NCI-H82 (cell line): ENCODE data around the gene CDK14.
"Not testable (repeated sequence)": the region's sequence is repeated elsewhere in the genome, so short reads cannot be mapped to it uniquely, and the experiment has no call there.

Experiments used
- DNase-seq: peaks from one replicate; lab custom pipeline; 2025; lab: John Stamatoyannopoulos, UW

The CDK14 gene

DNA sequence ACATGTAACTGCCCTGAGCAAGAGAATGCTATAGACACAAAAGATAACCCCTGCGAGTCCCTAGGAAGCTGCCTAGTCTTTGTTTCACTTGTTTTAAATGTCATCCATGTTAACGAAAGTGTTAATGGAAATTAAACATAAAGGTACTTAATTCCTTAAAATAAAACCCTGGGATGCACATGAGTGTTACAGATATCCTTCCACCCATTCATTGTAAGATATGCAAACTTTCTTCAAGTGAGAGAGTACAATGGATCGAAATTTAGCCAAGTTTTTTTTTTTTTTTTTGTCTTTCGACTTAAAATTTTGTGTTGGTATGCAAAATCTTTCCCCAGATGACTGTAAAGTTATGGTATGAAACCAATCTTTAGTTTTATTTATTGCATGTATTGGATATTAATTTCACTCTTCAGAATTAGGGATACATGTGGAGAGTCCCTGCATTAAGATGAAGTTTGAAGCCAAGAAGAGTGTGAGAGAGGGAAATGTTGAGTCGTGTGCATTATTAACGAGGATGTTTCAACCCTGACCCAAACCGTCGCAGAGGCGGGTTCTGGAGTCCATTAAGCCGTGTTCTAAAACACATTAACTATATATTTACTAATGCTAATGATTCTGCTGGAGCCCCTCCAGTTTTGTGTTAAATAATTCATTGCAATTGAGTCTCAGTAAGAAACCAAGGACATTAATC, 1.6 kb downstream of the CDK14 start:
- DNase-seq: peak; percentile 78

DNA sequence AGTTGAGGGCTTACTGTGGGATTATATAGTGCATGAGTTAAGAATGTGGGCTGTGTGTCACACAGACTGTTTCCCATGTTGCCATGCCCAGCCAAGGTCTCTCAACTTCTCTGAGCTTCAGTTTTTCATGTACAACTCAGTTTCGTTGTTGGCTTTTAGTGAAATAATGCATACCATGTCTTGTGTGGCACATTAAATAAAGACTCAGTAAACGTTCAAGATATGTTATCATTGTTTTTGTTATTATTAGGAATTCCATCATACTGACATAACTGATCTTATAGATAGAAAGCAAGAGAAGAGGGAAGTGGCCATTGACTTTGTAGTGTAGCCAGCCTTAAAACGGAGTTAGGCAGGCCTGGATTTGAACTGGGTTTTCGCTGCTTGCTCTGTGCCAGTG, 2.9 kb downstream of the CDK14 start:
- DNase-seq: peak; percentile 20

DNA sequence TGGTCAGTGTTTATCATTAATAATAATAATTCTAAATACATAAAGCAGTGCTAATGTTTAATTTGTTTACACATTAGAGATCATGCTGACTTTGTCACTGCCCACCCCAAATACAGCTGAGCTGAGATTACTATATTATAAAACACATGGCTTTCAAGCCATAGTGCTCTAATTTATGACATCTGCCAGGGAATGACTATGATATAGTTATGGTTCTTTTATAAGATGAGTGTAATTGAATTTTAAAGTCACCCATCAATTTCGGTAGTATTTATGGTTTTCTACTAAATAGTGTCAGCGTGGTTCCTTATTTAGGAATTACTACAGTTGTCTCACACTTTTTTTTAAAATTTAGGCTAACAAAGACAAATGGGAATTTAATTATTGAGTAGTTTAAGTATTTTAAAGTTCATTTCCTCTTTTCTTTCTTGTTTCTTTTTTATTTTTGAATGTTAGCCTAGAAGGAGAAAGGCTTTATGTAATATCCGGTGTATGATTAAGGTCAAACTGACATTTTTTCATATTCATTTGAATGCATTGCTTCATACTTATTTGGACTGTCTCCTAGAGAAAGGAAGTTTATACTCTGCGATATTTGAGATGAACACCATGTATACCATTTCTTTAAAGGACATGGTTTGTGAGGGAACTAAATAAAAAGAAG, 3.9 kb downstream of the CDK14 start:
- no peak for DNase-seq

DNA sequence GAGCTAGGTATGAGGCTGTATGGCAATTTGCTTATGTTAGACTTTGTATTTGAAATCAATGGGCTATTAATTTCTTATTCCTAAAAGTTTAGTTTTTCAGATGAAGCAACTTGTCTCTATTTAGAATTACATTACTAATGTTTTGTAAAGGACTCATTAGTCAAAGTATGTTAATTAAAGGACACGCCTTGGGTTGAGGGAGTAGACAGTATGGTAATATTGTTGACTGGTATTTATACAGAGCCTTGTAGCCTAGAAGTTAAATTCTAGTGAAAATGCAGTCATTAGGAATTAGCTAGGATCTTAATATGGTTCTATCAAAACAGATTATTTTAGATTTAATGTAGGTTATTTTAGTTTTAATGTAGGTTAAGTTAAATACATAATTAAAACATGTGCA, 6.2 kb downstream of the CDK14 start:
- DNase-seq: no peak

DNA sequence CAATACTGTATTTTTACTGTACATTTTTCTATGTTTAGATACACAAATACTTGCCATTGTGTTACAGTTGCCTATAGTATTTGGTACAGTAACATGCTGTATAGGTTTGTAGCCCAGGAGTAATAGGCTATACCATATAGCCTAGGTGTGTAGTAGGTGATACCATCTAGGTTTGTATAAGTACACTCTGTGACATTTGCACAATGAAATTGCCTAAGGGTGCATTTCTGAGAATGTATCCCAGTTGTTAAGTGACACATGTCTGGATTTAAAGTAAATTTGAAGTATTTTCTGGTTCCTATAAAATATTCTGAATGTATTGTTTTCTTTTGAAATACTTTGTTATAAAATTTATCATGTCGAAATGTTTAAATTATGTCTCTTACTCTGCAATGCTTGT, 7.2 kb downstream of the CDK14 start:
- DNase-seq: no peak

DNA sequence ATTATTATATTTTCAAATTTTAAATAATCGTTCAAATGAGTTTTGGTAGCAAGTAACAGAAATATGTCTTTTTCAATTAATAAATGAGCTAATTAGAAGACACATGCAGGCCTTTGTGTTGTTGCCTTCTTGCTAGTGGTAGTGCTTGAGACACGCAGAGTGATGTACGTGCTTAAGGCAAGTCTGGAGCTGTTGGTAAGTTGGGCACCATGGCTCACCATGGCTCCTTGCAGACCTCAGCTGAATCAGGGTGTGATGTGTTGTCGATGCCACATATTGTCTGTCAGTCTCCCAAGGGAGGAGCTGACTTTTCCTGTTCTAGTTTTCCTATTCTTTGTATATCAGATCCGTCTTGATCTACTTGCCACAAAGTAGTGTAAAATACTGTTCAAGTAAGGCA, 8.3 kb downstream of the CDK14 start:
- DNase-seq: peak; percentile 12

DNA sequence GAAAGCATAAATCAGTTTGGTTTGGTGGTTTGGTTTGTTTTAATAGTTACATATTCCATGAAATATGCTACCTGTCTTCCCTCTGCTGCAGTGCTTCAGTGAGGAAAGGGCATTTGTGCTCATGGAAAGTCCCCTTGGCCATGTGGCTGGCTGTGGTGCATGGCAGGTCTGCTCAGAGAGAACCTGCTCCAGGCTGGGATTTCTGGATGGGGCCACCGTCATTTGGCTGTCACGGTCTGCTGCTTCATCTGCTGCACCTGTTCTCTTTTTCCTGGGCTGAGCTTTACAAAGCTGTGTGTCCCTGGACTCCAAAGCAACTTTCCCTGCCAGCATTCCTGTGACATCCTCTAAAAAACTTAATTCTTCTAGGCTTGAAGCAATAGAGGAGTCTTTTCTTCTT, 8.9 kb downstream of the CDK14 start:
- peak; percentile 85 for DNase-seq

DNA sequence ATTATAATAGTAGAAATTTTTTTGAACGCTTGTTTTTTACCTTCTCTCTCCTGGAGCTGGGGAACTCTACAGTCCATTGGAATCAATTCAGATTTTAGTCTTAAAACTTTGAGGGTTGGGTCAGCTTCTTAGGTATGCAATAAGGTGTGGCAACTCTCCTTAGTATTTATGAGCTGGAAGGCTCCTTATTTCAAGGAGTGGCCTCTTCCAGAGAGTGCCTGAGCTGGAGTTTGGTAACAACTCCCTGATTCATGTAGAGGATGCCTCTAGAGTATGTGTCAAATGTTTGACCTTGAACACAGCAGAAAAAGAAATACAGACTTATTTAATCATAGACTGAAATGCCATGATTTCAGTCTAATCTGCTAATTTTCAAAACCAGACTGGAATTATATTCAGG, 11.1 kb downstream of the CDK14 start:
- no peak for DNase-seq

DNA sequence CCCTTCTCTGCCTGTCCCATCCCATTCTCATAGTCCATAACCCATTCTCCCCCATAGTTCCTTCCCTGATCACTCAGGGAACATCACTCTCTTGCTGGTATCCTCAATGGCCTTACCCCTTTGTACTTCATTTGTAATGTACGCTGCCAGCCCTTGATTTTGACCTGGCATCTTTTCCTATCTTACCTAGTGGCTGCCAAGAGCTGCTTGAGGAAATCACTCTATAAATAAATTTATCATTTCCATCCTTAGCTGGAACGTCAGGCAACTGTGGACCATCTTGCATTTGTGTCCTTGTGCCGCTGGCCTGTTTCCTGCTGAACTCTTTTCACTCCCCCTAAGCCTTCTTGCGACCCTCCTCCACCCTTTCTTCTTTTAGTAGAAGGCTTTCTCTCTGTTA, 14.0 kb downstream of the CDK14 start:
- no peak for DNase-seq

DNA sequence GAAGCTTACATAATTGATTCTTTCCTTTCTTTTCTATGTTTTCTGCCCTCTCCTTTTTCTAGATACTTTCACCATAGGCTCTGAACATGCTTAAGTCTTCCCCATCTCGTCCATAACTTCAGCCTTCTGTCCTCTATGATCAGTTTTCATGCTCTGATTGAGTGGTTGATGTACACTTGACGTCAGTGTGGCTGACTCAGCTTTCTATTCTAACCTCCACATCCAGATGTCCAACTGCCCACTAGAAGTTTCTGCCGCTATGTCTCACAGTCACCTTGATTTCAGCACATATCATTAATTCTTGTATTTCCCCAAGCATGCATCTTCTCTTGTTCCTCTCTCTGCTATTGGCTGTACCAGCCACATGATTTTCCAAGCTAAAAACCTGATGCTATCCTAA, 15.0 kb downstream of the CDK14 start:
- no peak for DNase-seq

DNA sequence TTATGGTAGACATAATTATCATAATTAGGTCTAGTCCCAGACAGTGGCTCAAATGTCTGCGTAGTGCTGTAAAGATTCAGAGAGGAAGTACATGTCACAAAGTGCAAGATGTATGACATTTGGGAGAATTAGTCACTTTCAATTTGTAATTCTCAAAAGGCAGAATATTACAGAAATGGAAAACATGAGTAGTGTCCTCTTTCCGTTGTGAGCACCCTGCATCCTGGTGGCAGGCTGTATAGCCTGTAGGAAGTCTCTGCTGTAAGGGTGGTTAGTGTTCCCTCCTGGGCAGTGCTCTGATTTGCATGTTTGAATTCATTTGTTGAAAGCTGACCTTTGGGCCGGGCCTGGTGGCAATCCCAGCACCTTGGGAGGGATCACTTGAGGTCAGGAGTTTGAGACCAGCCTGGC, 17.0 kb downstream of the CDK14 start:
- DNase-seq: no peak

DNA sequence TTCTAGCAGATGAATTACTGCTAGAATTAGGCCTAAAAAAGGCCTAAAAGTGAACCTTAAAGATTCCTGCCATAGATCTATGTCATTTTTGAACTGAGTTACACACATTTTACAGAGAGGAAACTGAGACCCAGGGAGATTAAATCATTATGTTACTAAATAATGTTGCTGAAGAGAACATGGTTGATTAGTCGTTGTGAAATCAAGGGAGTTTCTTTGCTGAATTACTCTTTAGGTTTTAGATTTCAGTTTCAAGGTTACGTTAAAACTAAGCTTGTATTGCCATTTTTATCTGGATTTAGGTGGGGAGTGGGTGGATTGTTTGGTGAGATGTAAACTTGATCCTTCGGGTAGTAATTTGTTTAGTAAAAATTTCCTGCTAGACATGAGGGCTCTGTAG, 21.3 kb downstream of the CDK14 start:
- DNase-seq: no peak

DNA sequence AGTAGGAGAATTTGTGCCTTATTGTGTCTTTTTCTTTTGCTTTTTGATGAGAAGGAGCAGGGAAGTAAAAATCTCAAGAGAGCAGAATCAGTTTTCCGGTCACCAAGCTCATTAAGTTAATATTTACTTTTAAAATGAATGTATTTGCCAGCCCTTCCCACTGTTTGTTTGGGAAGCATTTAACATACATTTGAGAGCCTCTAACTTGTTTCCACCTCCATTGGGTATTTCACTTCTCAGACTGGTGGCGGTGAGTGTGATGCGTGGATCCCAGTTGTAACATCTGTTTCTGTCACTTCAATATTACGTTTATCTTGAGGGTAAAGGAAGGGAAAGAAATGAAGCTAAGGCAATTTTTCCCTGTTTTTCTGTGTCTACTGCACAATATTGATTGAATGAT, 22.8 kb downstream of the CDK14 start:
- no peak for DNase-seq

DNA sequence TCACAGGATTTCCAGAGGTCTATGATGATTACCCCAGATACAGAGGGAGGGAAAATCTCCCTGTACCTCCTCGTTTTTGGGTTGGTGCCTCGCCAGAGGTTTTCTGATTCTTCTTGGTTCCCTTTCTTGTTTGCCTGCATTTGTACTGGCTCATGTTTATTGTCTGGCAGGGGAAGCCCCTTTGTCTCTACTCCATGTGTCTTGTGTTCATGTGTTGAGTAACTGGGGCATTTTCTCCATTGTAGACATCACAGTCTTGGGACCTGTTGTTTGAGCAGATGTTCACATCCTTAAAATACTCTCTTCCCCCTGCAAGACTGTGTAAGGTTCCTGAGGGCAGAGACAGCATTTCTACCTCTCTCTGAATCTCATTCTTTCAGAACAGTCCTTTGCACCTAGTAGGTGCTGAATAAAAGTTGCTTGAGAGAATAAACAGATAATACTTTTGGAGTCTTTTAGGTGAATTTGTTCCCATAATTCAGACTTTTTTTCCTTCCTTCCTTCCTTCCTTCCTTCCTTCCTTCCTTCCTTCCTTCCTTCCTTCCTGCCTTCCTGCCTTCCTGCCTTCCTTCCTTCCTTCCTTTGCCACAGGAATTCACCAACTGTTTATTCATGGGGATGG, 25.1 kb downstream of the CDK14 start:
- no peak for DNase-seq

DNA sequence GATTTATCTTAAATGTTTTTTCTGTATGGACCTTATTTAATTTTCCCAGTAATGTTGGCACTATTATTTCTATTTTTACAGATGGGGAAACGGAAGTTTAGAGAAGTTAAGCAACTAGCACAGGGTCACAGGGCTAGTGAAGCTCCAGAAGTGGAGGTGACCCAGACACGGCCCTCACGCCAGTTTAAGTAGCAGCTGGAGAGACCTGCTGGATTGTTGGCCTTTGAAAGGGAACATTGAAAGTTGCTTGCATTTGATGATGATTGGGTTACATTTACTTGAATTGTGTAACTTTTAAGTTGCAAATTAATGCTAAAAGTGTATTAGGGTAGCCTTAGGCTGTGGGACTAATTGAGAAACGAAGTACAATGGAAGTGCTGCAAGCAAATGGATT, 25.6 kb downstream of the CDK14 start:
- no peak for DNase-seq

DNA sequence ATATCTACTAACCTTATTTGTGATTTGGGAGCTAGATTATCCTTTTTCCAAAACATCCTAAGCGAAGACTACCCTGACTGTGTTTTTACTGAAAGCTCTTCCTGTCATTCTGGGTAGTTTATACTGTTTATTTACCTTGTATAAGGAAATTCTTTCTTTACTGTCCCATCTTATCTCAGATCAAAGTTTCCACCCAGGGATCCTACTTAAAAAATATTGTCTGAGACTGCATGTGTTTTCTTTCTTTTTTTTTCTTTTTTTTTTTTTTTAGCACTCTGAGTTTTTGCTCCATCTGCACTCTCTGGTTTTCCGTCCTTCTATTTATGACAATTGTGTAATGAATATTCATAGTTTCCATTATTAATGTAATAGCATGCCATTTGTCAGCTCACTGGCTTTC, 26.5 kb downstream of the CDK14 start:
- no peak for DNase-seq

DNA sequence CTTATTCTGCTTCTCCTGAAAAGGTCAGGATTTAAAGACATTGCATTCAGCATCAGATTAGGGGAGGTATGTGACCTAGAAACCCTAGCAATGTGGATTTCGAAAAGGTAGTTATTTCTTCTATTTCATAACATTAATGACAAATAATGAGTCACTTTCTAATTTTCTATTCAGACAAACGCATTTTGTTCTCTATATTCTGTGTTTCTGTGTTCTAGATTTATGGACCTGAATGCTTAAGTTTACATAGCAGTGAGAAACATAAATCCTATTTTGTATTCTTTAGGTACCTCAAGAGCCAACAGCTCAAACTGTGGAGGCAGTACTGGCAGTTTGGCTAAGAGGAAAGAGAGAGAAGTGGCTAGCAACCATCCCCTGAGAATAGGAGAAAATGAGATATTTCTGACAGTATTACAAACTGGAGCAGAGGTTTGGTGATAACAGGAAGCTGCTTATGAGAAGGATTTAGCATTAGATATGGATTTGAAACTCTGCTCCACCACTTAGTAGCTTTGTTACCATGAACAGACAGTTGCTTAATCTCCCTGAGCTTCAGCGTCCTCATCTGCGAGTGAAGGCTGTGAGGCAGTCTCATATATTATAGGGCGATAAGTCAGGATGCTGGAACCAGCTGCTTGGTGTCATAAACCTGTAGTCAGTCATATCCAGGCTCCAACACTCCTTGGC, 28.2 kb downstream of the CDK14 start:
- DNase-seq: peak; percentile 91

DNA sequence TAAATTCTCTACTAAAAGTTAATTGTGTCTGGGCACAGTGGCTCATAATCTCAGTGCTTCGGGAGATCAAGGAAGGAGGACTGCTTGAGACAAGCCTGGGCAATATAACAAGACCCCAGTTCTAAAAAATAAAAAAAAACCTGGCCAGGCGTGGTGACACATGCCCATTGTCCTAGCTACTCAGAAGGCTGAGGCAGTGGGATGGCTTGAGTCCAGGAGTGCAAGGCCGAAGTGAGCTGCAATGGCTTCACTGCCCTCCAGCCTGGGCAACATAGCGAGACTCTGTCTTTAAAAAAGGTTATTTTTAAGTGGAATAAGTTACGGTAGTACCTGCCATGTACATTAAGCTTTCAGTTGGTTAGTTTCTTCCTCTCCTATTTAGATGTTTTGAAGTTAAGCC, 28.9 kb downstream of the CDK14 start:
- peak; percentile 49 for DNase-seq

DNA sequence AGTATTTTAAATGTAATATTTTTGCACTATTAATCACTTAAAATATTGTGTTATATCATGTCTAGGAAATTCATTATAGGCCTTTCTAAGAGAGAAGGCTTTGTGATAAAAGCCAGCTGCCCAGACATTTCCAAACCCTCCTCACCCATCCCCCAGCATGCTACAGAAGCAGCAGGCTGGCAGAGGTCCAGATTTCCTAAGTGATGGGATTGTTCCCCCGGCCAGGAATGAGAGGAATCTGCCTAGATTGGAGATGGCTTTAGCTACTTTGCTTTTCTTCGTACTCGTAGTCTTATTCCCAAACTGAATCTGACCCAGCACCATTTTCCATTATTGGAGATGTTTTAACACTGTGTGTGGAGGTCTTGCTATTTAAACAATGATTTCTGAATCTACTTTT, 29.4 kb downstream of the CDK14 start:
- peak; percentile 97 for DNase-seq

DNA sequence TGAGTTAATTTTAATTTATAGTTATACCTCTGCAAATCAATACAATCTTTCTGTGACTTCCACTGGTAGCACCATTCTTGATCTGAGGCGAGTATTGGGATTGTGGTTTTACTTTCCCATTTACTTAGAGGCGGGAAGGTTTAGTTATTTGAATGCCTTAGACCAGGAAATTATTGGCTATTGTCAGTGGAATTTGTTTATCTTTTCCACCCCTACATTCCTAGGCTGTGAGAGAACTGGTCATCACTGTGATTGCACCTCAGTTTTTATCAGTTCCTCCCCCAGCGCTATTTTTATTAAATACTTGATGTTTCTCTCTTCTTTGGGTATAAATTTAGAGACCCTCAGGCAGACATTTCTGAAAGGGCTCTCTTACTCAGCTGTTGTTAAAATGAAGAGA, 29.9 kb downstream of the CDK14 start:
- DNase-seq: peak; percentile 5

DNA sequence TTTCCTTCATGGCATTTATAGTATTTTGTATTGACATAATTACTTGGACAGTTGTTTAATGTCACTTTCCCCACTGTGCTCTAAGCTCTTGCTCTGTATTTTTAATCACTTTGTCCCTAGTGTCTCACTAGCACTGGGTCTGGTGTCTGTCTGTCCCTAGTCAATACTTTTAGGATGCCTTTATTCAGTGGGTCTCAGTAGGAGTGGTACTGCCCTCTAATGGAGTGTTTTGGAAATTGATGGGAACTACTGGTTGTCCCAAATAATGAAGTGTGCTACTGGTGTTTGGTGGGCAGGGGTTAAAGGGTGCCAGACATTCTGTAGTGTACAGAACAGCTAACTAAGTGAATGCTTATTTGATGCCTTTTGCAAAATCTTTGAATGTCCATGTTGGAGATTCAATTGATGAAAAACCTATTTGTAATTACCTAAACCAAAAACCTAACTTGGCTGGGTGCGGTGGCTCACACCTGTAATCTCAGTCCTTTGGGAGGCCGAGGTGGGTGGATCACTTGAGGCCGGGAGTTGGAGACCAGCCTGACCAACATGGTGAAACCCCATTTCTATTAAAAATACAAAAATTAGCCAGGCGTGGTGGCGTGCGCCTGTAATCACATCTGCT, 33.3 kb downstream of the CDK14 start:
- DNase-seq: peak; percentile 84

DNA sequence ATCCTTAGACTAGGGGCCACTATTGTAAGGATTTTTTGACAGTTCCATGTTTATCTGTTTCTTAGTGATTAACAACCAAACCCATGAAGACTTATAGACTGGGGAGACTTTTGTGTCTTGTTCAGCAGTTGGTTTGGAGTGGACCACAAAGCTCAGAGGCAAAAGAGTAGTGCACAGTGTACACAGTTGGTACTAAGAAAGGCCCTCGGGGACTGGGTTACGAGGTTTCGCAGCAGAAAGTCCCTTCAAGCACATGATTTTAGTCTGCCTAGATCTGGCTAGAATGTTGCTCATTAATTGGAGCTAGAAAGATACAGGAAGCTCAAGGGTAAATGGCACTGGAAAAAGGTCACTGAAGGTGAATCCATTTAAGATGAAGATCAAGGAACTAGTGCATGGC, 35.4 kb downstream of the CDK14 start:
- DNase-seq: no peak

DNA sequence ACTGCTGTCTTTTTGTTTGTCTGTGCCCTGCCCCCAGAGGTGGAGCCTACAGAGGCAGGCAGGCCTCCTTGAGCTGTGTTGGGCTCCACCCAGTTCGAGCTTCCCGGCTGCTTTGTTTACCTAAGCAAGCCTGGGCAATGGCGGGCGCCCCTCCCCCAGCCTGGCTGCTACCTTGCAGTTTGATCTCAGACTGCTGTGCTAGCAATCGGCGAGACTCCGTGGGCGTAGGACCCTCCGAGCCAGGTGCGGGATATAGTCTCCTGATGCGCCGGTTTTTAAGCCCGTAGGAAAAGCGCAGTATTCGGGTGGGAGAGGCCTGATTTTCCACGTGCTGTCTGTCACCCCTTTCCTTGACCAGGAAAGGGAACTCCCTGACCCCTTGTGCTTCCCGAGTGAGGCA, 43.6 kb downstream of the CDK14 start:
- DNase-seq: not testable (repeated sequence)
